ENCODE data around the gene C4orf50.

The C4orf50 gene

GRCh38 chr4:5991405-5991804 lies 26.8 kb downstream of the C4orf50 start:
- DNase-seq: no peak

DNA sequence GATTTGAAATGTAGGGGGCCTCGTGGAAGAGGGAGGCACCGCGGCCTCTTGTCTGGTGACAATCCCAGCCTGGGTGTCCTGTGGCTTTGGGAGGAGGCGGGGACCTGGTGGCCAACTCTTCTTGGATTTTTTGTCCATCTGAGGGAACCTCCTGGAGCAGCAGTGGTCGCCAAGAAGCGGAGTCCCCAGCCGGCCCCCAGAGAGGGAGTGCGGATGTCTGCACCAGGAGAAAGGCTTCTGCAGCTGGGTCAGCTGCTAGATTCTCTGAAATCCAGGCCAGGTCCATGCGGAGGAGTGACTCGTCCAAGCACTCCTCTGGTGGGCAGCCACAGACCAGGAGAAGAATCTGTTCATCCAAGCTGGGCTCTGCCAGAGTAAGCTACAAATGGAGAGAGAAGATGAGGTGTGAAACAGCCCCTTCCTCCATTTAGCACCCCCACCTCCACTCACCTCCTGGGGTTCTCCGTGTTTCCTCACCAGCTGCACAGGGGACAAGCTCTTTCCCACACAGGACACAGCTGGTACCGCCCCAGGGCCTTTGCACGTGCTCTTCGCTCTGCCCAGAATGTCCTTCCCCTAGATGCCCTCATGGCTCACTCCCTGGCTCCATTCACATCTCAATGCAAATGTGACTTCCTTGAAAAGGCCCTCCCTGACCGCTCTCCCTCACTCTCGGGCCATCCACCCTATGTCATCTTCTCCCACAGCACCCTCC lies 27.6 kb downstream of the C4orf50 start:
- no peak for DNase-seq

DNA sequence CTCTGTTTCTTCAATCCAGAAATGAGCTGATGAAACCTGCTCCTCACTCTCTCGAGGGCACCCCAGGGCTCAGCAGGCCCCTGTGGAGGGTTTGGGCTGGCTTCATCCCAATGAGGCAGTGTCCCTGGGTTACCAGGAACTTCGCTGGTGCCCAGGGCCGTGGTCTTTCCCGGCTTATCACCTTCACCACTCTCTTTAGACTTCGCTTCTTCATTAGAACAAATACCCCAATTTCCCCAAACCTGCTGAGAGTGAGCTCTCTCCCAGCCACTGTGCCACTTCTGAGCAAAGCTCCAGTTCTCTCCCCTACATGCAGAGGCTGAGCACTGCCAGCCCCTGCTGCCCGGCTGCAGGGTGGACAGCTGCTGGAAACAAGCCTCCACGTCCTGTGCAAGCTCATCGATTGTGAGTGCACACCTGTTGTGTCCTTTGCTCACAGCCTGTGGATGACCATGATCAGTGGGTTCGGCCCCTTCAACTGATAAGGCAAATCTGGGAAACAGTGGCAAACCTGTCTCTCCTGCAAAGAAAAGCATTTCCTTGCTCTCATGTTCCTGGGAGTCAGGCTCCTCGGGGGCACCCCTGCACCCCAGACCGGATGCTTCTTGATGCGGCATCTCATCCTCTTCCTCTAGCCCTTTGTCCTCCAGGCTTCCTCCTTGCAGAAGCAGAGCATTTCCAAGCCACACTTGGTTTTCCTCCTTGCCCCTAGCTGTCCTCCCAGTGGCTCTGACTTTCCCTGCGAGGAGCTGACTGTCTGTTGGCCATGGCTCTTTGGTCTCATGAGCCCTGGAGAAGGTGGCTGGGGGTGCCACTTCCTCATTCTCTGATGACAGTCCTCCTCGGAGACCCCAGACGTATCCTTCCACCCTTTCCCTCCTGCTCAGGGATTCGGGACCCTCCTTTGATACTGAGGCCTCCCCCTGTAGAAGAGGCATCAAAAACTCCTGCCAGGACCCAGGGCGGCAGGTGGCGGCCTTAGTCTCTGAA lies 28.7 kb downstream of the C4orf50 start:
- DNase-seq: no peak

- no peak for DNase-seq
Observed at GRCh38 chr4:5988086-5988845, 30.0 kb downstream of the C4orf50 start.

DNA sequence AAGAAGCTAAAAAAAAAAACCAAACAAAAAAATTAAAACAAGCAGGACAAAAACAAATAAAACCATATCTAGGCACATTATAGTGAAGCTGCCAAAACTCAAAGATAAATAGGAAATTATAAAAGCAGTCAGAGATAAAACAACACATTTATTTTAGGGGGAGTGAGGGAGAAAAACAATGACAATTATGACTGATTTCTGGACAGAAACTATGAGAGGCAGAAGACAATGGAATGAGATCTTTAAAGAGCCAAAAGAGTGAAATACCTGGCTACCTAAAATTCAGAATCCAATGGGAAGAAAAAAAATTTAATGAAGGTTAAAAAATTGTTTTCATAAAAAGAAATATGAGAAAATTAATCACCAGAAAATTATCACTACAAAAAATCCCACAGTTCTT lies 33.4 kb downstream of the C4orf50 start:
- no peak for DNase-seq

- no peak for DNase-seq
Observed at GRCh38 chr4:5982156-5982973, 35.9 kb downstream of the C4orf50 start.

GRCh38 chr4:5980436-5981155 lies 37.6 kb downstream of the C4orf50 start:
- DNase-seq: no peak

DNA sequence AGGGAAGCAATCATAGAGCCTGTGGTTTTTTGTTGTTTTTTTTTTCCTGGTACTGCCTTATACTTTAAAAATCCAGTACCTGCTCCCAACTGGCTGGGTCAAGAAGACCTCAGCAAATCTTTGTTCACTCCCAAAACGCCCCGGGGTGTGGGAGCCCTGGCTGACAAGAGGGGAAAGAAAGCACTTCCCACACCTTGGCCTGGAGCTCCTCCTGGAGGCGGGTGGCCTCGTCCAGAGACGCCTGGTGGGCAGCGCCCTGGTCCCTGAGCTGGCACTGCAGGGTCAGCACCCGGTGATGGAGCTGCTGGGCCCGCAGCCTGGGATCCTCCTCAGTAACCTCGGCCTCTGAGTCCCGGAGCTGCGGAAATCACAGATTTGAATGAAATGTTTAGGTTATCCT lies 38.2 kb downstream of the C4orf50 start:
- DNase-seq: peak; percentile 26

- DNase-seq: no peak
Observed at GRCh38 chr4:5976921-5977320, 41.3 kb downstream of the C4orf50 start.

DNA sequence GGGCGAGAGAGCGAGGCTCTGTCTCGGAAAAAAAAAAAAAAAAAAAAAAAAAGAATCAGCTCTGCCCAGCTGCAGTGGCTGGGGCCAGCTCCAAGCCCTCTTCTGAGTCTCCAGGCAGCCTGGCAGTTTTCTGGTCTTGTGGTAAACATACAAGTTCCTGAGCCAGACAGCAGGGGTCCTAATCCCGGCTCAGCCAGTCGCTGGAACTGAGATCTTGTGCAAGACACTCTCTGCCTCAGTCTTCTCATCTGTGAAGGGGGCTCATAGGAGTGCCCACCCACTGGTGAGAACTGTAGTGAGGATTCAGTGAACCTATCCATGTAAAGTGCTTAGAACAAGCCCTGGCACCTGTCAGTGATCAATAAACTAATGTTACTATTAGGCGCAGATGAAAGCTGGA lies 41.8 kb downstream of the C4orf50 start:
- DNase-seq: no peak

DNA sequence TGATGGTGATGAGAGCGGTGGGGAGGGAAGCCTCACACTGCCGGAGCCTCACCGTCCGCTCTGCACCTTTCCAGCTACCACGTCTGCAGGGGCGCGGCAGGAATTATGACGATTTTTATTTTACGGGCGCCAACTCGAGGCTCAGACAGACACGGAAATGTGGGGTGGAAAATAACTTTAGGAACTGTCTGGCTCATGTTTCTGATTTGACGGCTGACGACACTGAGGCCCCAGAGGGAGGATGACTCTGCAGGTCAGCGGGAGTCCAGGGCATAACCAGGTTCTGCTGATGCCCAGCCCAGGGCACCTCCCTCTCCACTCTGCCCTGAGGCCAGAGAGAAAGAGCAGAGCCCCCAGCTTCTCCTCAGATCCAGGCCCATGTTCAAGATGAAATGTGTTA lies 43.9 kb downstream of the C4orf50 start:
- DNase-seq: no peak

- no peak for DNase-seq
Observed at GRCh38 chr4:5973486-5974220, 44.6 kb downstream of the C4orf50 start.

DNA sequence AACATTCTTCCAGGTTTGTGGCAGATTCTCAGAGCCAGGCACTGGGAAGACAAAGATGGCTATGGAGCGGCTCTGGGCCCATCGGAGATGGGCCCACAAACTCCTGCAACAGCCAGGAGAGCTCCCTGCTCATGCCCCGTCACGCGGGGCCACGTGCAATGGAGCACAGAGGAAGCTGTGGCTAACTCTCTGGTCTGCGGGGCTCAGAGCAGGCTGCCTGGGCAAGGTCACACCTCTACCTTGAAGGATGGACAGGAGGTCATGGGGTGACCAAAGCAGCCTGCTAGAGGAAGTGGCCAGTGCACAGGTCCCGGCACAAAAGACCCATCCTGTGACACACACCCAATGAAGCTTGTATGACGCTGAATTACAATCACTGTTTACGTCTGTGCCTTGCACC lies 45.2 kb downstream of the C4orf50 start:
- DNase-seq: no peak

DNA sequence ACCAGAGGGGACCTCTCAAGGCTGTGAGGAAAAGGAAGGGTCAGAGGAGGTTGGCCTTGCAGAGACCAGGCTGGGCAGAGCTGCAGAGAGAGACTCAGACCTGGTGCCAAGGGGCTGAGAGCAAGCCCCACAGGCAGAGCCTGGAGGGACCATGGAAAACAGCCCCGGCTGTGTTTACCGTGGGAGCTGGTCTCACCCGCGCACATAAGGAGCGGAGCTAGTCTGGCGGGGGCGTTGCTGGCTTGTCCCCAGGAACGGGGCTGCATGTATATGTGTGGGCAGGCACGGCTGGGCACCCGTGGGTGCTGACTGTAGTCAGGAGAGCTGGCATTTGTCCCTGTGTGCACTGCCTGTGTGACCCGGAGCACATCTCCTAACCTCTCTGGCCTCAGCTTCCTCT lies 45.7 kb downstream of the C4orf50 start:
- DNase-seq: no peak

DNA sequence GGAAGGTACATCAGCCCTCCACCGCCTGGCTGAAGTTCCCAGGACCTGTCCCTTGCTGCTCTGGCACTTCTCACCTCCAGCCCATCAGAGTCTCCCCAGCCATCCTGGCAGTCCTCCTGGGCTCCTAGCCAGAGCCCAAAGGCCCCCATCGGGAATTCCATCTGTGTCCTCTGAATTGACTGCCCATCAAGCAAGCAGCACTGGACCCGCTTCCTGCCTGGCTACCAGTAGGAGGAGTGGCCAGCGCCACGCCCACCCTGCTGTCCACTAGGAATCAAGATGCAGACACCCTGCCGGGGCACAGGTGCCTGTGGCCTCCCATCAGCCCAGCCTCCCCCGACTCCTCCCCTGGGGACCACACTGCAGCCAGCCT lies 47.2 kb downstream of the C4orf50 start:
- DNase-seq: no peak

GRCh38 chr4:5970381-5971077 lies 47.7 kb downstream of the C4orf50 start:
- DNase-seq: no peak

DNA sequence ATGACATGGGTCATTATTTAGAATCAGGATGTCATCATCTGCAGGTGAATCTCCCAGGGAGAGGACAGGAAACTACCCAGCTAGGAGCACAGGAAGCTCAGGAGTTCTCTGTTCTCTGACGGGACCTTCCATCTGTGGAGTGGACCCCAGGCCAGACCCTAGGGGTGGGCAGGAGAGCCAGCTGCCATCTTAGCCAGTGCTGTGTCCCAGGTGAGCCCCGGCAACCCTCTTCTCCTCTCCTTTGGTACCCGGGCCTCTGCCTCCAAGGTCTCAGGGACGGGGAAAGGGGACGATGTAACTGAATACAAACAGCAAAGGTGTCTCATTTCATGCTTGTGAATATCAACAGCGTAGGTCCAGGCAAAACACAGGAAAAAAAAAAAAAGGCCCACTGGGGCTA lies 48.5 kb downstream of the C4orf50 start:
- no peak for DNase-seq

- DNase-seq: no peak
Observed at GRCh38 chr4:5969336-5969735, 48.9 kb downstream of the C4orf50 start.

DNA sequence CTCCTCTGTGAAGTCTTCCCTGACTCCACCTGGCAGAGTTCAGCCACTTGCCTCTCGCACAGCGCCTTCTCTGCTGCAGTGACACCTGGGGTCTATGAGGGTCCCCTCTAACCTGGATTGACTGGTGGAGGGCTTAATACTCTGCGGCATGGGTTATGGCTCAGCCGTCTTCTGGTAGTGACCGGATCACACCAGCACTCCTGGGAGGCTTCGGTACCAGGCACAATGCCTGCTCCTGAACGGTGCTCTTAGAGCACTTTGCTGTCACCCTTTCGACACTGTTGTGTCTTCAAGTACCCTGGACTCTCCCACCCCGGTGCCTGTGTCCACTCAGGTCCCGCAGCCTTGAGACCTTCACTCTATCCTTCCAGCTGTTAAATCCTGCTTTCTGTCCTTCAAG lies 50.0 kb downstream of the C4orf50 start:
- DNase-seq: no peak

DNA sequence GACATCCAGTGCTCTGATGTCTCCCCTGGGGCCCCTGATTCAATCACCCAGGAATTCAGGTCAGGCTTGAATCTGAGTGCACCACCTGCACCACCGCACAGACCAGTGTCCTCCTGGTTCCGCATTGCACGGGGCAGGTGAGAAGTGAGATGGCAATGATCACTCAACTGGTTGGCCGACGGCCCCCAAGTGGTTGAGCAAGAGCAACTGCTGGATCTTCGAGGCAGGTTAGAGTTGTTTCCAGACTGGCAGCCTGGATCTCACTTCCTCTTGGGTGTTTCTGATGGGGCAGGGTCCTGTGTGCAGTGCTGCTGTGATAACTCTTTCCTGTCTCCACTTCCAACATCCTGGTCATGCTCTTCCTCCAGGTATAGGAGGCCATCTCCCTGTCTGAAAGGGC lies 50.4 kb downstream of the C4orf50 start:
- DNase-seq: no peak

GRCh38 chr4:5965225-5965624 lies 53.0 kb downstream of the C4orf50 start:
- DNase-seq: no peak

Measured in NCI-H1436 (cell line).